Right cardiac atrium (tissue), 5 donors: ENCODE measurements around the gene SPATA13. TPM values are rescaled to one million over a fixed set of nuclear protein-coding genes. Genes with fewer than 3 reads are reported as not detected.
A peak's percentile ranks its signal among the peaks of the same experiment; 100 is the strongest.
"Not testable (repeated sequence)": the region's sequence is repeated elsewhere in the genome, so short reads cannot be mapped to it uniquely, and the experiment has no call there.

Experiments used
- ATAC-seq, 2 donors: fragments of 200-7000 bp; cut with Tn5 transposase; one replicate each; pipeline versions ENCODE4 v1.8.0 to v1.9.1; 2020; ENCODE audit warnings: moderate library complexity in 2 of 2, mild to moderate bottlenecking in 1 of 2
- DNase-seq, 3 donors: peaks; one replicate each; pipeline ENCODE4 v3.0.0-alpha.2; 2020
- H3K27ac ChIP-seq: one replicate; pipeline ENCODE4 v1.5.1; 2013; ENCODE audit warnings: mild to moderate bottlenecking, low read length, control low read depth, moderate library complexity
- H3K27me3 ChIP-seq: one replicate; pipeline ENCODE4 v1.6.1; 2013; ENCODE audit not compliant: control insufficient read depth, insufficient read depth
- H3K4me1 ChIP-seq: one replicate; pipeline ENCODE4 v1.6.1; 2013; ENCODE audit warnings: low read length; ENCODE audit not compliant: control insufficient read depth, insufficient read depth
- H3K4me3 ChIP-seq: one replicate; pipeline ENCODE4 v1.5.1; 2013; ENCODE audit warnings: low read length, control low read depth
- H3K9me3 ChIP-seq: one replicate; pipeline ENCODE4 v1.6.1; 2013; ENCODE audit warnings: low read length; ENCODE audit not compliant: control insufficient read depth
- WGBS: extraction: QIAGEN DNeasy Blood & Tissue Kit; methylation state at CpG from one replicate; pipeline ENCODE4 v1.1.7; 2013; 5-methylcytosine and 5-hydroxymethylcytosine counted together
- intact Hi-C, 4 donors: fragments of 100-400 bp; cut with DNase I; formaldehyde crosslinking; loops; one replicate each; pipeline versions ENCODE4 v1.11.0 to v1.14.0; 2022 to 2023
- polyA plus RNA-seq: library from polyadenylated mRNA; stranded (reverse); fragments of 200-250 nt; gene quantifications from one replicate; pipeline ENCODE4 v1.2.3, GENCODE V29; 2013
- total RNA-seq, 4 donors: library from RNA; stranded (reverse); fragmentation: NEBNext Ultra II Directional; extraction: Animal tissue kit (Norgen Biotek cat#: 25700); gene quantifications; one replicate each; pipeline ENCODE4 v1.2.1, GENCODE V29; 2021
- donor health status: healthy with polysubstance abuse.
- donor health status: DM: no; HTN: yes; CAD: no.
- donor health status: DM: no; HTN: no; CAD: no.
- donor health status: DM: no; HTN: yes; CAD: no; lungs with severe emphysema.
- donor health status: DM: yes; HTN: yes; CAD: no.

Gene SPATA13
- total and polyA plus RNA-seq, 5 donors, result 8.7 to 10.6 (median 9.1) TPM

DNA sequence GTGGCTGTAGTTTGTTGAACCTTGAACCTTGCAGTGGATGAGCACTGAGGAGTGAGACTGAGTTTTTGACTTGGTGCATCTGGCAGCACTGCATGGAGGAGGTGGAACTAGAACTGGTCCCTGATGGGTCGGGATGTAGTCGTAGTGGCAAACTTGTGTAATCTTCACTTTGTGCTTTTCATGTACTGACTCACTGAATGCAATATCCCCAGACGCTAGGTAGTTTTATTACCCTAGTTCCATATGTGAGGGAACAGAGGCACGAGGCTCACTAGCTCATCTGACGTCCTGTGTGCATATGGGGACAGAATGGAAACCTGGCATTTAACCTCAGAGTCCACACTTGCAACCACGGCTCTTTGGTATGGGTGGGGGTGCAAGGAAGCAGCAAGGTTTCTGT is 159.1 kb downstream of the SPATA13 start:
- H3K9me3 ChIP-seq, ATAC-seq, H3K4me1 ChIP-seq, DNase-seq, H3K4me3 ChIP-seq, H3K27me3 ChIP-seq, intact Hi-C loops, H3K27ac ChIP-seq: not testable (repeated sequence)
- WGBS, result 91% methylated on average over 6 of the region's 6 CpGs

DNA sequence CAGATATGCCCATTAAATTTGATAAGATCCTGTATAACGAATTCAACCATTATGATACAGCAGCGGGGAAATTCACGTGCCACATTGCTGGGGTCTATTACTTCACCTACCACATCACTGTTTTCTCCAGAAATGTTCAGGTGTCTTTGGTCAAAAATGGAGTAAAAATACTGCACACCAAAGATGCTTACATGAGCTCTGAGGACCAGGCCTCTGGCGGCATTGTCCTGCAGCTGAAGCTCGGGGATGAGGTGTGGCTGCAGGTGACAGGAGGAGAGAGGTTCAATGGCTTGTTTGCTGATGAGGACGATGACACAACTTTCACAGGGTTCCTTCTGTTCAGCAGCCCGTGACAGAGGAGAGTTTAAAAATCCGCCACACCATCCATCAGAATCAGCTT is 160.9 kb downstream of the SPATA13 start:
- not testable (repeated sequence) for DNase-seq

DNA sequence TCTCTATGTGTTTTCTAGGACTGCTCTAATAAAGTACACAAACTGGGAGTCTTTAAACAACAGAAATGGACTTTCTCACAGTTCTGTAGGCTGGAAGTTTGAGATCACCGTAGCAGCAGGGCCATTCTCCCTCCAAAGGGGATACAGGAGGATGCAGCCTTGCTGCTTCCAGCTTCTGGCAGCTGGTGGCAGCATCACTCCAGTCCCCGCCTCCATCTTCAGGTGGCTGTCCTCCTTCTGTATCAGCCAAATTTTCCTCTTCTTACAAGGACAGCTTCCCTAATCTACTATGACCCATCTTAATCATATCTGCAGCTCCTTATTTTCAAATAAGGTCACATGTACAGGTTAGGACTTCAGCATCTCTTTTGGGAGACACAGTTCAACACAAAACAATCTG is 161.9 kb downstream of the SPATA13 start:
- WGBS, result 58% methylated on average over 2 of the region's 2 CpGs
- ATAC-seq, H3K4me3 ChIP-seq, H3K27ac ChIP-seq, H3K9me3 ChIP-seq, intact Hi-C loops, H3K27me3 ChIP-seq, H3K4me1 ChIP-seq, DNase-seq: not testable (repeated sequence)

More for the DNA sequence above, 160.9 kb downstream of the SPATA13 start:
- H3K27ac ChIP-seq, intact Hi-C loops, H3K9me3 ChIP-seq, H3K4me3 ChIP-seq, H3K27me3 ChIP-seq, H3K4me1 ChIP-seq, ATAC-seq: not testable (repeated sequence)
- WGBS, result 94% methylated on average over 8 of the region's 8 CpGs

DNA sequence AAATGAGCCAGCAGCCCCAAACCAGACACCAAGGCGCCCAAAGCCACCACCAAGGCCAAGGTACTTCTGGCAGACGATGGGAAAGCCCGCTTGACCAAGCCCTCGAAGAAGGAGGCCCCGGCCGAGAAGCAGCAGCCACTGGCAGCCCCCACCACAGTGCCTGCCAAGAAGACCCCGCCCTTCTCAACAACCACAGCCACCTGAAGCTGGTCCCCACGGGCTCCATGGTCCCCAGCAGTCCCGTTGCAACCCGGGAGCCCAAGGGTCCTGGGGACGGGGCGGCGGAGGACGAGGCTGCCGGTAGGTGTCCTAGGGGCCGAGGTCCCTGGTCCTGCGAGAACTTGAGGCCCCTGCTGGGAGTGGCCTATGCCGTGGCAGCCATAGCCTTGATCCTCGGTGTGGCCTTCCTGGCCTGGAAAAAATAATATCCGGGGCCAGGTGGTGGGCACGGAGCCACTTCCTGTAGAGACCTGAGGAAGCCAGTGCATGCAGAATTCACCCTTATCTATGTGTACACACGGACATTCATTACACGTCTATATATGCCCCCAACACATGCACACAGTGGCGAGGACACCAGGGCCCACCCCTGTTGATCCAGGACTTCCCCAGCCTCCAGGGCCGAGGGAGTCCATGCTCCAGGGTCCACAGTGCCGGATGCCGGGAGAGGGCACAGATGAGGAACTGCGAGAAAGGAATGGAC is 162.7 kb downstream of the SPATA13 start:
- intact Hi-C loops, result no loop called here
- H3K27me3 ChIP-seq, result no peaks in the 10 kb centered on the region
- no peak overlapping the region for H3K4me3 ChIP-seq
- DNase-seq (no peak), ATAC-seq (peak in 1 of 2 donors; percentile 25)
- H3K9me3 ChIP-seq, result no peaks in the 10 kb centered on the region
- 84% methylated on average over 28 of the region's 28 CpGs for WGBS
- H3K27ac ChIP-seq, result no peak overlapping the region
- H3K4me1 ChIP-seq, result no peaks in the 10 kb centered on the region

DNA sequence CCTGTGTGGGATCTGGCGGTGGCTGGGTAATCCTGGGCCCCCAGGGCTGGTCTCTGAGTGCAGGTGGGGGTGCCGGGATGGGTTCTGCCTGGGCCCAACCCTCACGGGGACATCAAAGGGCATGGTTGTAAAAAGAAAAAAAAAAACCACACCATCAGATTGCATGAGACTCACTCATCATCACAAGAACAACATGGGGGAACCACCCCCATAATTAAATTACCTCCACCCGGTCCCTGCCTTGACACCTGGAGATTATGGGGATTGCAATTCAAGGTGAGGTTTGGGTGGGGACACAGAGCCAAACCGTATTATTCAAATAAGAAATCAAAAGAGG is 163.2 kb downstream of the SPATA13 start:
- no peak overlapping the region for H3K27ac ChIP-seq
- no peak overlapping the region for H3K4me3 ChIP-seq
- no peak for DNase-seq
- H3K27me3 ChIP-seq, result no peaks in the 10 kb centered on the region
- H3K9me3 ChIP-seq, result no peaks in the 10 kb centered on the region
- WGBS, result 78% methylated on average over 5 of the region's 5 CpGs
- ATAC-seq, result no peak
- intact Hi-C loops, result no loop called here
- no peaks in the 10 kb centered on the region for H3K4me1 ChIP-seq

DNA sequence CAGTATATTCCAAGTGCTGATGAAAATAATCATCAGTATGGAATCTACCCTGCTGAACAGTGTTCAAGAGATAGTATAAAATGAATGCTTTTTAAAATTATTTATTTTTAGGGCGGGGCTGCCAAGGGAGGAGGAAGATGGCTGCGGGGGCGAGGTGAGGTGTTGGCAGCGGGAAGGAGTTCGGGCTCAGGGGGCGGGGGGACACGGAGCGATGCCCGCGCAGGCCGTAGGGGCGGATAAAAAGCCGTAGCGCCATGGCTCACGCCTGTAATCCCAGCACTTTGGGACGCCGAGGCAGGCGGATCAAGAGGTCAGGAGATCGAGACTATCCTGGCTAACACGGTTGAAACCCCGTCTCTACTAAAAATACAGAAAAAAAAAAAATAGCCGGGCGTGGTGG is 167.1 kb downstream of the SPATA13 start:
- H3K27ac ChIP-seq, H3K4me1 ChIP-seq, H3K27me3 ChIP-seq, DNase-seq, ATAC-seq, intact Hi-C loops, H3K9me3 ChIP-seq, H3K4me3 ChIP-seq: not testable (repeated sequence)
- 76% methylated on average over 23 of the region's 23 CpGs for whole genome bisulfite sequencing

DNA sequence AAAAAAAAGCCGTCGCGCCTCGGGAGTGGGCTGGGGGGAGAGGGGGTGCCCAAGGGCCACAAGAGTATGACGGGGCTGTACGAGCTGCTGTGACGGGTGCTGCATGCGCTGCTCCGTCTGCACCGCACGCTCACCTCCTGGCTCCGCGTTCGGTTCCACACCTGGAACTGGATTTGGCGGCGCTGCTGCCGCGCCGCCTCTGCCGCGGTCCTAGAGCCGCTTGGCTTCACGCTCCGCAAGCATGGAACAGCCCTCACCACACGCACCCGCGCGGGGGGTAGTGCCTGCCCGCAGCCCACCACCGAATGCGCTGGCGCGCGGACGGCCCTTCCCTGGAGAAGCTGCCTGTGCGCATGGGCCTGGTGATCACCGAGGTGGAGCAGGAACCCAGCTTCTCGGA is 167.6 kb downstream of the SPATA13 start:
- WGBS, result 12% methylated on average over 34 of the region's 38 CpGs
- H3K27ac ChIP-seq, result no peak overlapping the region
- DNase-seq, result no peak
- H3K4me3 ChIP-seq, result no peak overlapping the region
- H3K4me1 ChIP-seq, result no peaks in the 10 kb centered on the region
- peak in 1 of 2 donors; percentile 16 for ATAC-seq
- intact Hi-C loops, result no loop called here
- H3K27me3 ChIP-seq, result no peaks in the 10 kb centered on the region
- no peaks in the 10 kb centered on the region for H3K9me3 ChIP-seq

DNA sequence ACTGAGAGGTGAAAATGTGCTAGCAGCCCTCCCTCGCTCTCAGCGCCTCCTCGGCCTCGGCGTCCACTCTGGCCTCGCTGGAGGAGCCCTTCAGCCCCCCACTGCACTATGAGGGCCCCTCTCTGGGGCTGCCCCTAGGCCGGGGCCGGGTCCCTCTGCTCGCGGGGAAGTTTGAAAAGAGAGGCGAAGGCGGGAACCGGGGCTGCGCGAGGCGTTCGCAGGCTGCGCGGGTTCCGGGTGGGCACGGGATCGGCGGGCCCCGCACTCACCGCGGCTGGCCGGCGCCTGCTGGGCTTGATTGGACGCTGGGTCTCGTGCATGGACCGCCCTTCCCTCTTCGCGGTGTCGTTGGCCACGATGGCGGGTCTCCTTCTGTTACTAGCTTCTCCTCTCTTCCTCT is 178.2 kb downstream of the SPATA13 start:
- WGBS, result 93% methylated on average over 36 of the region's 36 CpGs
- no peak overlapping the region for H3K27ac ChIP-seq
- H3K27me3 ChIP-seq, result no peaks in the 10 kb centered on the region
- H3K9me3 ChIP-seq, result no peaks in the 10 kb centered on the region
- ATAC-seq (no peak), DNase-seq (peak in 1 of 3 donors; percentile 36)
- no peak overlapping the region for H3K4me3 ChIP-seq
- H3K4me1 ChIP-seq, result no peaks in the 10 kb centered on the region
- intact Hi-C loops, result no loop called here

DNA sequence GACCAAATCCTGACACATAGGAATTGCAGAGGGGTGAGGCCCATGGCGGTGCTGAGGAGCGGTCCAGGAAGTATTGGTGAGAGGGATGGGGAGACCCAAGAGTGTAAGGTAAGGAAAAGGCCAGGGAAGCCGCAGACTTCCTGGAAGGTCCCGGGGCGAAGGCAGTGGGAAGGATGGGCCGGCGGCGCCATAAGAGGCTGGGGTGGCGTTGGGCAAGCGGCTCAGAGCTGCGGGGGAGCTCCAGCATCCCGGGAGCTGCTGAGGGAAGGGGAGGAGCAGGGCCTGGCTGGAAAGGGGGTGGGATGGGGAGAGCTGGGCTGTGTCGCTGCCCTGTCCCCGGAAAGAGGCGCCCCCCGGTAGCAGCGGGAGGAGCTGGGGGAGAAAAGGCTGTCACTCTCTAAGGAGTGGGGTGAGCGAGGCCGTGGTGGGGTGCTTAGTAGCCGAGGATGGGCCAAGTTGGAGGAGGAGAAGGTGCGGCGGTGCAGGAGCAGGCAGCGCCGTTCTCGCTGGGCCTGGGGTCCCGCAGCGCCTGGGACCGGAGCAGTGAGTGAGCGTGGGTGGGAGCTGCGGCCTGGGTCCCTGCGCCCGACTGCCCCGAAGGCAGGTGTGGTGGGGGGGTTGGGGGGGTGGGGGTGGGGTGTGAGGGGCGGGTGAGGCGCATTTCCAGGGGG is 179.6 kb downstream of the SPATA13 start:
- Histone ChIP-seq H3K27me3 (no peaks in the 10 kb centered on the region), H3K27ac (no peak overlapping the region), H3K4me3 (no peak overlapping the region), H3K9me3 (no peaks in the 10 kb centered on the region), H3K4me1 (no peaks in the 10 kb centered on the region)
- ATAC-seq (no peak), DNase-seq (peak in 1 of 3 donors; percentile 41)
- 69% methylated on average over 35 of the region's 35 CpGs for WGBS
- intact Hi-C loops, result no loop called here

DNA sequence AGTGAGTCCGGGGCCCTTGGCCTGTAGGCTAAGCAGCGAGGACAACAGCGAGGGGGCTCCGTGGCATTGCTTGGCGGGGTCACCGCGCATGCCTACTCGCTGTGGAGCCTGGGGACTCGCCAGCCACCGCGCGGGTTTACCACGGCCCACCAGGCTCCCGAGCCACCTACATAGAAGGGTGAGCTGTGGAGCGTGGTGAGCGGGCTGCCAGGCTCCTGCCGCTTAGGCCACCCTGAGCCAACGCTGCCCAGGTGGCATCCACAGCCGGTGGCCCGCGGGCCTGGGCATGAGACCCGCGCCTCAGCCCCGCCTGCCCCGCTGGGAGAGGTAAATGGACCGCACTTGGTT is 180.1 kb downstream of the SPATA13 start:
- Histone ChIP-seq H3K27me3 (no peaks in the 10 kb centered on the region), H3K4me3 (no peak overlapping the region), H3K4me1 (no peaks in the 10 kb centered on the region), H3K9me3 (no peaks in the 10 kb centered on the region), H3K27ac (no peak overlapping the region)
- ATAC-seq (no peak), DNase-seq (peak in 1 of 3 donors; percentile 44)
- intact Hi-C loops, result no loop called here
- WGBS, result 81% methylated on average over 26 of the region's 26 CpGs

DNA sequence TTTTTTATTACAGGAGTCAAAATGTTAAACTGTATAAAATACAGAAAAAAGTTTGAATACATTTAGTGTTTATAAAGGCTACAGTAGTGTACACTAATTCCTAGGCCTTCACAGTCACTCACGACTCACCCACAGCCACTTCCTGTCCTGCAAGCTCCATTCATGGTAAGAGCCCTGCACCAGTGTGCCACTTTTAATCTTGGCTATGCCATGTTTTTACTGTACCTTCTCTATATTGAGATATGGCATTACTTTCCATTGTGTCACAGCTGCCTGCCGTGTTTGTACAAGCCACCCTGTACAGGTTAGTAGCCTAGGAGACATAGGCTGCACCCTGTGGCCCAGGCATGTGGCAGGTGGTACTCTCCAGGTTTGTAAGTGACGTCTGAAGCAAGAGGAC is 180.9 kb downstream of the SPATA13 start:
- H3K4me1 ChIP-seq, result no peaks in the 10 kb centered on the region
- ATAC-seq, result no peak
- intact Hi-C loops, result no loop called here

More for the DNA sequence above, 180.9 kb downstream of the SPATA13 start:
- H3K27ac ChIP-seq, result no peak overlapping the region
- 73% methylated on average over 3 of the region's 3 CpGs for WGBS
- H3K4me3 ChIP-seq, result no peak overlapping the region
- H3K27me3 ChIP-seq, result no peaks in the 10 kb centered on the region
- DNase-seq, result no peak
- H3K9me3 ChIP-seq, result no peaks in the 10 kb centered on the region
